ENCODE results near the gene AGBL1.

AGBL1 gene

DNA sequence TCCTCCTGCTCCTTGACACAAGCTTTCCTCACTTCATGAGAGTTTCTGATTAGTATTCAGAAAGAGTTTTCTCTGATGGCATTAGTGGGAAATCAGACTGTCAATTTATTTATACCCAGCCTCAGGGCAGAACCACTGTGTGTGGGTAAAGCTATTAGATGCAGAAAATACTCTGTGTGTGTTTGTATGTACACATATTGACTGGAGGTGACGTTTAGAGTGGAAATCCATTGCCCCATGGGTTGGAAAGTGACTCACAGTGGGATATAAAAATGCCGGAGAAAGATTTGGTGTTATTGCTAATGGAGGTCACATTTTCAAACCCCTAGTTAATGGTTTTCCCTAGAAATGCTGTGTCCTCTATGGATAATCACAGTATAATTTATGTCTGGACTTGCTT lies 577.6 kb downstream of the AGBL1 start:
- DNase-seq, result no peak

DNA sequence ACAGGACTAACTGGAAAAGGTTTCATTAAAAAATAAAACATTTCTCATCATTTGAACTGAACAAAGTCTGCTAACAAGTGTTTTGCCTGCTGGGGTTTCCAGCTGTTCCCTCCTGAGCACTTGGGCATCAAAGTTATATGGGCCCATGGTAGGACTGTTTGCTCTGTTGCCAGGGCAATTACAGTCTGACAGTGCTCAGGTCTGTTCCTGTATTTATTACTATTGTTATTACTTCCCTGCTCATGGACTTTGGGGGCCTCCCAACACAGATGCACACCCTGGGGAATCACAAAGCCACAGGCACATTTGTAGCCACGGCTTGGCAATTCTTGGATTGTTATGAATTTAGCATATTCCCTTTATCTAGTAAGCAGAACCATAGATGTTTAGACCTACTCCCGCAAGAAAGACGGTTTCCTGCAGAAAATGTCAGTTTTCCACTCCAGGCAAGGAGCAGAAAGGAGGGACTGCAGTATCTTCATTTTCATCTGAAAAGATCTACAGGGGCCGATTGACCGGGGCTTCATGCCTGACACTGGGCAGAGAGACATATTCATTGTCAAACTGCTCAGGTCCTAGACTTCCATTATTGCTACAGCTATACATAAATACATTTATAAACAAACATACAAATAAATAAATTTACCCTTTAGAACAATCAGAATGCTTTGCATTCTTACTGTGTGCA lies 580.2 kb downstream of the AGBL1 start:
- DNase-seq, result no peak

DNA sequence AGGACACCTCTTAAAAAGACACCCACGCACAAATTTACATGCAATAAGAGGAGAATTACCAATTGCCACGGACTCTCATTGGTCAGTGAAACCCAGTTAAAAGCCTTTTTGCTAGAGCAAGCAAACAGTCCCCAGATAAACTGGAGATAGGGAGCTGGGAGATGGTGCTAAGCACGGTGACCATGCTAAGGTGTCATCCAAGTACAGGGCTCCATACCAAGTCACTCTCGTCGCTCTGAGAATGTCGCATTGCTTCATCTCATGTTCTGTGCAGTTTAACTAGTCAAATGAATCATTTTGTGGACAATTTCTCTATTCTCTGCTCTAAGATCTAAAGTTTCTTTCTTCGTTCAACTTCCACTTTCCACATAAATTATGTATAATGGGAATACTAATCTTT lies 581.9 kb downstream of the AGBL1 start:
- DNase-seq, result no peak

DNA sequence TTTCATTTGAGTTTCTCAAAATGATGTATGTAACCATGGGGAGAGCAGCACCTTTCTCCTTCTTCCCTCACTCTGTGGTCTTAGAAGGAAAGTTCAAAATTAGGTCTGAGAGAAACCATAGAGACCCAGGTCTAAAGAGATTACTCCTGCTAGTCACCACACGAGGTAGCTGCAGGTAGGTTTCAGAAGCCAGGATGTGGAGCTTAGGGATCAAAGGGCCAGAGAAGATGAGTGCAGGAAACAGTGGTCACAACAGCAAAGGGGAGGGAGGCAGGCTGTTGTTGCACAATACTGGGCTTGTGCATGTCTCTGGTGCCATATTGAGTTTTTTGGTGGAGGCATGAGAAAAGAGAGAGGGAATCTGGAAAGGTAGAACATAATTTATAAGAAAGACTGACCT lies 583.6 kb downstream of the AGBL1 start:
- DNase-seq, result no peak

DNA sequence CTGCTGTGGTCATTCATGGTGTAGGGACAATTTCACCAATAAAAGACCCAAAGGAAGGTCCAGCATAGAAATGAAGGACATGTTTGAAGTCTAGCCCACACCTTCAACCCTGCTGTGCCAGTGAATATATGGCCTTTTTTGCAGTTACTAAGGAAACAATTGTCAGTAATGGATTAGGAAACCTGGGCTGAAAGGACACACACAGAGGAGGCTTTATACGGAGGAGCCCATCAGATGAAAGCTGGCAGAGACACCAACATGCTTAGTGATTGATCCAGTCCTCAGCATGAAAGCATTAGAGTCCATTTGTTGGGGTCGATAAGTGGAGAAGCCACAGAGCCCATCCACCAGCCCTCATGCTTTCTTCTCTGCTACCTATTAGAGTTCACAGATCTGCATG lies 584.3 kb downstream of the AGBL1 start:
- no peak for DNase-seq

DNA sequence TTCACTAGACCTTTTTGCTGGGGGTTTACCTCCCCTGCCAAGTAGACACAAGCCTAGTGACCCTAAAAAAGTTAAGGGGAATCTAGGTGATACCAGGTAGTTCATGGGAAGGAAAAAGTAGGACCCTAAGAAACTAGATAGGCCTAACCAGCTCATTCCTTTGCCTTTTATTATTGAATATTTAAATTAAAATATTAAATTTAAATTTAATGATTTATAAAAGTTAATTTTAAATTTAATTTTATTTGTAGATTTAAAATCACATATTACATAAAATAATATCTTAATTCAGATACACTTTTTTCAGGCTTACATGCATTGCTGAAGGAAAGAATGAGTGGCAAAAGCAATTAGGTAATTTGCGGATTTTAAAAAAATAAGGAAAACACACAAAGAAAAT lies 584.9 kb downstream of the AGBL1 start:
- no peak for DNase-seq

DNA sequence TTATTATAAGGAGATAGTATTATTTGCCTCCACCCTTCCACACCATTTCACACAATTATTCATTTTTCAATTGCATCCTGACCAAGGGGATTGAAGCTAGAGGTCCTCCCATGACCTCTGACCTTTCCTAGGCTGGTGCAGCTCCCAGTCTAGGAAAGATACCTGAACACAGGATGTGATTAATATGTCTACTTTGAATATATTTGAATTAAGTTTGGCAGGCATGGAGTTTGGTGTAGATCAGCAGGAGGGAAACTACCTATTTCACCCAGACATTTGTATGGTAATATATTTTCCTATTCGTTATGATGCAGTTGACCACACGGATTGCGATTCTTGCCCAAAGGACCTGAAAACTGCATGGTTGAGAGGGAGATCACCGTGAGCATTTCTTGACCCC lies 596.3 kb downstream of the AGBL1 start:
- no peak for DNase-seq

DNA sequence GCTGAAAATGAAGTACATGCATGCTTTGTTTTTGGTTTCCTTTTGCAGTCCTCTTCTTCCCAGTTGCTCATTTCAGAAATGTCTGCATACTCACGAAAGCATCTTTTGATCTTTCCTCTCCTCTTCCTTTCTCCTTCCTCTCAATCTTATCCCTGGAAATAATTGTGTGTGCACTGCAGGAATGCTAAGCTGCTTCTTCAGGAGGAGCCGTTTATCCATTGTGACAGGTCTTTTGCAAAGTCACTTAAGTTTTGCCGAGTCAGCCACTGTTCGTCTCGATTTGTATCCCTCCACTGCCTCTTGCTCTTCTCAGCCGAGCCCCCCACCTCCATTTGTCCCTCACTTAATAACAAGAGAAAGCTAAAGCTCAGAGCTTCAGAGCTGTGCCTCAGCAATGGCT lies 597.6 kb downstream of the AGBL1 start:
- DNase-seq, result no peak

DNA sequence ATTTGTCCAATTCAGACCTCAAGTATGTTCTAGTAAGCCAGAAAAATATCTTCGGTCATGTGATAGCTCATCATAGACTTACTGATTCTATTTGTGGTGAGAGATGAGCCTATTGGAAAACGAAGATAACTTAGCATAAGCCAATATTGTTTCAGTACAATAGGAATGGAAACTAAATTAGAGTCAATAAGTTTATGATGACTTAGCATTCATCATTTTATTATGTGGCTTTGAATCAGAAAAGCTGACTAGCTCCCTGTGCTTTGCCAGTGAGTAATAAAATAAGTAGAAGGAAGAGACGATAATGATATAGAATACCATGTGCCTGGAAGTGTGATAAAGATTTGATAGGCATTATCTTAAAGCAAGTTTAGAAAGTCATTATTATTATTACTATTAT lies 605.6 kb downstream of the AGBL1 start:
- DNase-seq, result no peak

DNA sequence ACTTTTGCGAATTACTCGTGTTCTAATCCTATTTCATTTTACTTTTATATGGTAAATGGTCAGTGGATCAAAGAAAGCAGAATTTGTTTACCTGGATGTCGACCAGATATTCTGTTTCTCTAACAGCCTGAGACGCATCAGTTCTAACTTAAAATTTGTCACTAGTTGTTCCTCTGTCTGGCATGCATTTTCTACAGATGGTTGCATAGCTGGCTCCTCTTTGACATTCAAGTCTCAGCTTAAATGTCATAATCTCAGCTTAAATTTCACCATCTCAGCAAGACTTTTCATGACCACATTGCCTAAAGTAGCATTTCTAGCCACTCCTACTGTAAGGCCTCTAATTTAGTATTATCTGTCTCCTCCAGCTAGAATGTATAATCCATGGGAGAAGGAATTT lies 609.3 kb downstream of the AGBL1 start:
- no peak for DNase-seq

DNA sequence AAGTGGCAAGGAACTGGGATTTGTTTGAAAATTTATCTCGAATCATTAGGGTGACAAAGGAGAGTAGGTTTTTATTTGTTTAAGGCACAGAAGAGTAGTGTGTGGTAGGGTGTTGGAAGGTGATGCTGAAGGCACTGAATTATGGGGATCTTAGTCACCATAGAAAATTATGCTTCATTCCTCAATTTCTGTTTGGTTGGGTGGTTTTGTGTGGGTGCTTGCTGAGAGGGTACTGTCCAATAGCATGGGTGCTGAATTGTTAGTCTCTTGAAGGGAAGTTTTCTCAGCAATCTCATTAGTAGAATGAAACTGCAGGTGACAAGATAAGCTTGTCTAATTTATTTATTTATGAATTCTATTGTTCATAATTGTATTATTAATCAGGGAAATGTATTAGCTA lies 610.9 kb downstream of the AGBL1 start:
- no peak for DNase-seq

DNA sequence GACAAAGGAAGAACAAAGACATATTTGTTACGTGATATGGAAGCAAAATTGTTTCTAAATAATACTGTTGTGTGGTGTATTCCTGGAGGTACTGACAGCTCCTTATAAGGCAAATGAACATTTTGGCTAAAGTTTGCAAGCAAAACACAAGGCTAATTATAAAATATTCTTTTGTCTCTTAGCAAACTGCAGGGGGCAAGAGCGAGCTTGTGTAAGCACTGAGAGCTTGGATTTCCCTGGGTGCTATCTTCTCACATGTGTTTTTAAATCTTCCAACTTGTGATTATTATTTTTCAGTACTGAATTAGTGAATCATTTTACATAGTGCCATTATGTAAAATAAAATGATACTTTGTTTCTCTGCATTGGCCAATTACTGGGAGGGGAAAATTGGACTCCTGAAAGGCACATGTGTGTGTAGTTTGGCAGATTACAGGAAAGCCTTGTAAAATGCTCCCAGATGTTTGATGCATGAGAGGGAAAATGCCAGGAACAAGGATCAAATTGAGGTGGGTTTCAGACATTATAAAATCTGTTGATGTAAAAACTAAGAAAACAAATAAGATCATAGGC lies 611.5 kb downstream of the AGBL1 start:
- DNase-seq, result no peak

DNA sequence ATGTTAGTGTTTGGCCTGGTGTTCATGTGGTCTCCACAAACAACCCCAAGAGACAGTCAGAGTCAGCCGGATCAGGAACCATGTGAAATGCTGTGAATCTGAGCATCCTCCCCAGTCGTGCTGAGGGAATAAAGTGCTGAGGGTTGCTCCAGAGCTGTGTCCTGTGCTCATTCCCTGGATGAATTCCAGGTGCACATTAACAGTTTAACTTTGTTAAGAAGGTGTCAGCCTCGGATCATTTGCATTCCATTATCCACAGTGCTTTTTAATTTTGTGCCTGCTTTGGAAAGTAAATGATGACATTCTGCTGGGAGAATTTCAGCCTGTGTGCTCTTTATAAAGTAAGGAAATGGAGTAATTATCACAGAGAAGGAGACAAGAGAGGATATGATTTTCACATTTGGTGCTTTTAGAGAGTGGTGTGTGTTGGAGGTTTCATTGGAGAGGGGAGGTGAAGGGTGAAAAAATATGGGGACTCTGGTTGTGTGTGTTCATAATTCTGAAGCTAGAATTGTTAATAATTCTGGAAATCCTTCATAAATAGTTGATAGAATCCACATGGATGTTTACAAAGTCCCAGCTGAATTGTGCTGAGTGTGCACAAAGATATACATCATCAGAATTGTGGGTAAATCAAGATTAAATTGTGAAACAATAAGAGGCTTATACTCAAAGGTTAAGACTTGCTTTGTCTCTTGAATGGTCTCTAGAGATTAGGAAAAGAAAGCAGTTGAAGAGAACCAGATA lies 621.4 kb downstream of the AGBL1 start:
- no peak for DNase-seq

DNA sequence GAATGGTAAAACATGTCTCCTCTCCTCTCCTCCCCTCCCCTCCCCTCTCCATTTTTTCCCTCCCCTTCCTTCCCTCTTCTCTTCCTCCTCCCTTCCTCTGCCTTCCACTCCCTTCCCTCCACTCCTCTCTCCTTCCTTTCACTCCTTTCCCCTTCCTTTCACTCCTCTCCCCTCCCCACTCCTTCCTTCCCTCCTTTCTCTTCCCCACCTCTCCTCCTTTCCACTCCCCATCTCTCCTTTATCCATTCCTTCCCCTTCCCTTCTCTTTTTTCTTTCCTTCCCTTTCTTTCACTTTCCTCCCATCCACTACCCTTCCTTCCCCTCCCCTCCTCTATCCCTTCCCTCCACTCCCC lies 621.9 kb downstream of the AGBL1 start:
- no peak for DNase-seq

DNA sequence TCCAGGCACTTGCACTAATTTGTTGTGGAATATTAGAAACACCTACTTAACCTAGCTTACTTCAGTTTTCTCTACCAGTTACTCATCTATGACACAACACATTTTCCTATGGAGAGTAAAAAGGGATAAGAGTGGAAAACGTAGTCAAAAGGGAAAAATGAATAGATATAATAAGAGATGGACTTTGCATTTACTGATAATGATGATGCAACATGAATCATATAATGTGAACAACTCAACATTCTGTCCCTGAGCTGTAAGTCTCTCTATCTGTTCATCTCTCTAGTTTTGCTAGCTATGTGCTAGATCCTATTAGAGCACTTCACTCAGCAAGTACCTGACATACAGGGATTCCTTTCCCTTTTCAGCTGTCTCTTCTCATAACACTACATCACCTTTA lies 627.1 kb downstream of the AGBL1 start:
- DNase-seq, result no peak

DNA sequence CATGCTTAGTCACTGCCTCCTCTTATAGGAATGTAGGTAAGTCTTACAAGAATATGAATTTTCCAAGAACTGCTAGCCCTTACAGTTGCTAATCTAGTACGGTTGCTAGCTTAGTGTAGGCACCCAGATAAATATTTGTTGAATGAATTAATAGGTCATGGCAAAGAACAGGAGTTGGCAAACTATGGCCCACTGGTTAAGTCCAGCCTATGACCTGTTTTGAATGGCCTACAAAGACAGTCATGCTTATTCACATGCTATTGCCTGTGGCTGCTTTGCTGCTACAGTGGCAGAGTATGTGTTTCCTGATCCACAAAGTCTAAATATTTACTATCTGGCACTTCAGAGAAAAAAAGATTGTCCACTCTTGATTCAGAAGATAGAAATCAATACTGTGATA lies 631.8 kb downstream of the AGBL1 start:
- DNase-seq, result no peak

DNA sequence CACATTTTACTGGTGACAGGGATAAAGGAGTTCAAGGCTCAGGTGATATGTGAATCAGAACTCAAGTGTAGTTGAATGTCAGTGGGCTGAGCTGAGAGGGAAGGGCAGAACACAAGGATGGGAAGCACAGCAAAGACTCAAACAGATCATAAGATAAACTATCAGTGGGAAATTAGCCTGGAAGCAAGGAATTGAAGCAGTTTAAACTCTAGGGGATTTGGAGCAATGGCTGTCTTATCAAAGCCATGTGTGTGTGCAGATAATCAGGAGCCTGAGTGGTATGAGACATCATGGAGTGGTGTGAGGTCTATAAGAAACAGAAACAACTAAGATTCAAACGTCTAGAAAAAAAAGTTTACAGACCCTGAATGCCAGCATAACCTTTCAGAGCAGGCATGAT lies 634.6 kb downstream of the AGBL1 start:
- DNase-seq, result no peak

DNA sequence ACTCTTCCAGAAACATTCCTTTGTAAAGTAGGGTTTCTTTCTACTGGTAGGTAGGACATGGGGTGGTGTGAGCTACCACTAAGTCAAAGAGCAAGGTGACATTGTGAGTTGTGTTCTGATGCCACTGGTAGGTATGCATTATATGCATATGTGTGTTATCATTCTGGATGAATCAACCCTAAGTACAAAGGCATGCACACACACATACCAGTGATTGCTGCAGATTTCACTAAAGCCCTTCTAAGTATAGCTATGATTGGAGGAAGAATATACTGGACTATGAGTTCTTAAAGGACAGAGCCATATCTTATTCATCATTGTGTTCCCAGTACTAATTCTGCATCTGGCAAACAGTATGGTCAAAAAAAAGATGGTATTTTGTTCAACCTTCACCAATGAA lies 646.0 kb downstream of the AGBL1 start:
- DNase-seq, result no peak

DNA sequence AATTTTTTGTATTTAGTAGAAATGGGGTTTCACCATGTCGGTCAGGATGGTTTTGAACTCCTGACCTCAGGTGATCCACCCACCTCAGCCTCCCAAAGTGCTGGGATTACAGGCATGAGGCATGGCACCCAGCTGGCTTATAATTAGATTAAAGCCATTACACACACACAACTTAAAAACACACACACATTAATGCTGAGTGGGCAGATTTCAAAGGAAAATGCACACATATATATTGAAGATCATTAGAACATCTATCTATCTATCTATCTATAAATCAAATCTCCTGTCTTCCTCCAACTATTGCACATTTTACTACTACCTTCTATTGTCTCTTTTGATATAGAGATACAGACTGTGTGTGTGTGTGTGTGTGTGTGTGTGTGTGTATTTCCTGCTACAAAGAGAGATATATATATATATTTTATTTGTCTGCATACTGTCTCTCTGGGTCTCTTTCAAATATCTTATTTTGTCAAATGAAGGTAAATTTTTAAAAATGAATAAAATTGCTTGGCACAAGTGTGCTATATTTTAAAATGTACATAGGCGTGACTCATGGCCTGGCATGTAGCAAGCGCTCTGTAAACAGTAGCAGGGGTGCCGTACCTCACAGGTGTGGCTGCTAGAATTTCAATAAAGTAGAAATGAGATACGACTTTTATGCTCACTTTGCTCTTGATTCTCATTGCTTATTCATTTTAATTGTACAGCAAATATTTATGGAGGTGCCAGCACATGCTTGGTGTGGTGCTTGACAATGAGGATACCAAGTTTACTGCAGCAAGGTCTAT lies 655.8 kb downstream of the AGBL1 start:
- no peak for DNase-seq

DNA sequence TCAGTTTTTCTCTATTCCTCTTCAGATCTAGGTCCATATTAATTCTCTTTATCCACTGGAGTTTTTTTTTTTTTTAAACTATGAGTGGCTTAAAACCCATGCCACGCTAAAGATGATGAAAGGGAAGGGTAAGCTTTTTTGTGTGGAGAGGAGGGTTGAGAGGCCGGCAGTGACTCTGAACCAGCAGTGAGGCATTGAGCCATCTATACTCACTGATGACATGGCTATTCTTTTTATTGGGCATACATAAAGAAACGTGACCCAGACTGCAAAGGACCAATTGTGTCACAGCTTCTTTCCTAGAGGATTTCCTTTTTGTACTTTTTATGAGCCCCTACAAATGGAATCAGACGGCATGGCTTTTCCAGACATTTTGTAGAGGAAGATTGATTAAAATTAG lies 662.2 kb downstream of the AGBL1 start:
- no peak for DNase-seq

DNA sequence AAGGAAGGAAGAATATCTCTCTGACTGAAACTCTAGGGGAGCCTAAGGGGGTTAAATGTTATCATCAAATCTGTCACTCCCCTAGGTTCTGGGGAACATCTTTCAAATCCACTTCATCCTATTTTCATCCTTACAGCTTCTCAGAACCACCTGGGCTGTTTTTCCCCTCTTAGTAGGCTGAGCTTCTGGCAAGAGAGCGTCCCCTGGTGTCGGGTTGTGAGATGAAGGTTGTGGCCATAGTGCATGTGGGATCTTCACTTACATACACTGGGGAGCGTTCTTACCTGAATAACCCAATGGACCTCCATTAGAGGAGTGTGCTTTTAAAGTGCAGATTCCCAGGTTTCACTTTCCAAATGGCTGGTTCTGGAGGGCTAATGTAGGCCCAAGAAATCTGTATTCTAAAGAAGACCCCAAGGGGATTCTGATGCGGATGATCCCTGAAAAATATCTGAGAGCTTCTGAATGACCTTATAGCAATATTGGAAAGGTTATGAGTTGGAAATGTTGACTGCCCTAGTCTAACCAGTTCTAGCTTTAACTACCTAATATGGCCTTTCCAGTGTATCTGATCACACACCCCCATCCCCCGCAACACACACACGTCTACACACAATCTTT lies 663.7 kb downstream of the AGBL1 start:
- peak; percentile 32 for DNase-seq

DNA sequence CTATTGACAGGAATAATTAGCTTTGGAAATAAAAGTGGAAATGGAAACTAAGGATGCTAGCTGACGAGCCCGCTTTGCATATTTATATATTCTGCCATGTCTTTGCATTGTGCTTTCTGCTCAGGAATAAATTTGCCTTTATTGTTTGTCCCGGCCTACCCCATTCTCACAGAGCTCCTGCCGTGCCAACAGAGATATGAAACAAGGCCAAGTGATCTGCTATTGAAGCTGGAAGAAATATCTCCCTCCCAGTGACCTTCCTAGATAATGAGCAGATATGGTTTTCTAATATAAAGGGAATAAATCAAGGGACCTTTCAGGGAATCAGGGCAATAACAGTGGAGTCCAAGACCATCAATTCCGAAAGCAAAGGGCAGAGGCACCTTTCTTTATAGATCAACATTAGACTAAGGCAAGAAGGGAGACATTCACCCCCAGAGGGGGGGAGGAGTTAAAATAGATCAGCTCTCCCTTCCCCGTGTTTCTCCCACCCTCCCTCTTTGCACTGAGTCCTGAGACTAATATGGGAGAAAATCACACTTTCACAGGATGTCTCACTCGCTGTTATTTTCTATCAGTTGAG lies 664.6 kb downstream of the AGBL1 start:
- DNase-seq, result no peak

DNA sequence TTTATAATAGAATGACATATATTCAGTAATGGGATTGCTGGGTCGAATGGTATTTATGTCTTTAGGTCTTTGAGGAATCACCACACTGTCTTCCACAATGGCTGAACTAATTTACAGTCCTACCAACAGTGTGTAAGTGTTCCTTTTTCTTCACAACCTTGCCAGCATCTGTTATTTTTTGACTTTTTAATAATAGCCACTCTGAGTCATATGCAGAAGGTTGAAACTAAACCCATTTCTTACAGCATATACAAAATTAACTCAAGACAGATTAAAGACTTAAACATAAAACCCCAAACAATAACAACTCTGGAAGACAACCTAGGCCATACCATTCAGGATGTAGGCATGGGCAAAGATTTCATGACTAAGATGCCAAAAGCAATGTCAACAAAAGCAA lies 671.4 kb downstream of the AGBL1 start:
- DNase-seq, result no peak

All from activated effector memory CD4-positive, alpha-beta T cell treated with Interleukin-2 at 50 U/mL for 16 hours (primary cell).